Measurements from ENCODE around the gene PGM2L1.

The PGM2L1 gene

GRCh38 chr11:74297484-74297883 lies 100.7 kb downstream of the PGM2L1 start:
- no peak for DNase-seq (ENCODE audit: low read depth)

- no peak for DNase-seq (ENCODE audit: low read depth)
Observed at GRCh38 chr11:74288911-74289310, 109.3 kb downstream of the PGM2L1 start.

- no peak for DNase-seq (ENCODE audit: low read depth)
Observed at GRCh38 chr11:74288161-74288560, 110.1 kb downstream of the PGM2L1 start.

- no peak for DNase-seq (ENCODE audit: low read depth)
Observed at GRCh38 chr11:74284466-74284865, 113.8 kb downstream of the PGM2L1 start.

- DNase-seq (ENCODE audit: low read depth): no peak
Observed at GRCh38 chr11:74283580-74284180, 114.6 kb downstream of the PGM2L1 start.

- DNase-seq (ENCODE audit: low read depth): no peak
Observed at GRCh38 chr11:74282914-74283371, 115.3 kb downstream of the PGM2L1 start.

GRCh38 chr11:74282421-74282820 lies 115.8 kb downstream of the PGM2L1 start:
- DNase-seq (ENCODE audit: low read depth): no peak

- no peak for DNase-seq (ENCODE audit: low read depth)
Observed at GRCh38 chr11:74280494-74280893, 117.7 kb downstream of the PGM2L1 start.

Data from stimulated activated CD4-positive, alpha-beta T cell treated with anti-CD3 and anti-CD28 coated beads, Interleukin-2, amount 100 ng/mL, for 4 hours (primary cell).